HG02798 (cell line): Measurements from ENCODE around the gene GAL3ST3.
"Not testable (repeated sequence)": the region's sequence is repeated elsewhere in the genome, so short reads cannot be mapped to it uniquely, and the experiment has no call there.

ENCODE experiments used
- ATAC-seq: cut with Tn5 transposase; IDR thresholded peaks from one replicate; pipeline ENCODE4 v1.9.1; 2021; ENCODE audit warnings: mild to moderate bottlenecking; ENCODE audit not compliant: unreplicated experiment, poor library complexity

GAL3ST3 gene

GRCh38 chr11:66048547-66049323, at the start of gene GAL3ST3:
GAL3ST3 (minus strand) TSS chr11:66049161; CDS start chr11:66045415, 3,746 bp downstream.
- no peak for ATAC-seq

GRCh38 chr11:66092125-66092524, 43.2 kb upstream of the GAL3ST3 start:
- ATAC-seq: not testable (repeated sequence)

DNA sequence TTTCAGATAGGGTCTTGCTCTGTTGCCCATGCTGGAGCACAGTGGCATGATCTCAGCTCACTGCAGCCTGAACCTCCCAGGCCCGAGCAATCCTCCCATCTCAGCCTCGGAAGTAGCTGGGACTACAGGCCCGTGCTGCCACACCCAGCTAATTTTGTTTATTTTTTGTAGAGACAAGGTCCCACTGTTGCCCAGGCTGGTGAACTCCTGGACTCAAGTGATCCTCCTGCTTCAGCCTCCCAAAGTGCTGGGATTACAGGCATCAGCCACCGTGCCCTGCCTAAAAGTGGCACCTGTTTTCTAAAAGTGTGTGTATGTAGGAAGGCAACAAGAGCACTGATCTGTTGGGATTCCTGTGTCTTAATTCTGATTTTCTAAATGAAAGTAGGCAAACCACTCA, 41.3 kb upstream of the GAL3ST3 start:
- ATAC-seq: no peak

DNA sequence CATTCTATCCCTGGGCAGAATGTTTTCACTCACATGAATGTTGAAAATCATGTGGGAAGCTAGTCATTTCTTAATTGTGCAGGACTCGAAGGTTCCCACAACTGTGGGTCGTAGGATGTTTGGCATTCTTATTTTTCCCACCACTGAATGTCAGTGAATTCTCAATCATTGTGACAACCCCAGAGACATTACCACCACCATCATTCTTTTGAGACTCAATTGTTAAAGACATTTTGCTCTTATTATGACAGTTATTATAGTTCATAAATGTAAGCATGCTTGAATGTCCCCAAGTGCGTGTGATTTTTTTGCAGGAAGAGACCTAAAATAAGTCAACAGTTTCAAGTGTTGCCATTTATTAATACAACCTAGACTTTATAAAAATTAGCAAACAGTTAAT, 40.1 kb upstream of the GAL3ST3 start:
- no peak for ATAC-seq

DNA sequence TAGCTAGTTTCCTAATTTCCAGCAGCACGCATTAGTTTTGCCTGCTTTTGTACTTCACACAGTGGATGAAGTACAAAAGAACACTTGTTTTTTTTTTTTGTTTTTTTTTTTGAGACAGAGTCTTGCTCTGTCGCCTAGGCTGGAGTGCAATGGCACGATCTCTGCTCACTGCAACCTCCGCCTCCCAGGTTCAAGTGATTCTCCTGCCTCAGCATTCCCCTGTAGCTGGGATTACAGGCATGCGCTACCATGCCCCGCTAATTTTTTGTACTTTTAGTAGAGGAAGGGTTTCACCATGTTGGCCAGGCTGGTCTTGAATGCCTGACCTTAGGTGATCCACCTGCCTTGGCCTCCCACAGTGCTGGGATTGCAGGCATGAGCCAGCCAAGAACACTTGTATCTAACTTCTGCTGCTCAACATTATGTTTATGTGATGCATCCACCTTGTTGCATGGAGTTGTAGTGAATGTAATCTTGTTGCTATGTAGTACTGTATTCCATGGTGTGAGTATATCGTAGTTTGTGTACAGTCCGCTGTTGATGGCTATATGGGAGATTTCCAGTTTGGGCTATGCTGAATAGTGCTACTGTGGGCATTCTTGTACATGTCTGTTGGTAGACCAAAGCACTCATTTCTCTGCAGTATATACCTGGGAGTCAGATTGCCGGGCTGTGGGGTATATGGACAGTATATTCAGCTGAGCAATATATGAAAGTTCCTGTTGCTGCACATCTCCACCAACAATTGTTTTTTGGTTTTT, 38.4 kb upstream of the GAL3ST3 start:
- no peak for ATAC-seq

DNA sequence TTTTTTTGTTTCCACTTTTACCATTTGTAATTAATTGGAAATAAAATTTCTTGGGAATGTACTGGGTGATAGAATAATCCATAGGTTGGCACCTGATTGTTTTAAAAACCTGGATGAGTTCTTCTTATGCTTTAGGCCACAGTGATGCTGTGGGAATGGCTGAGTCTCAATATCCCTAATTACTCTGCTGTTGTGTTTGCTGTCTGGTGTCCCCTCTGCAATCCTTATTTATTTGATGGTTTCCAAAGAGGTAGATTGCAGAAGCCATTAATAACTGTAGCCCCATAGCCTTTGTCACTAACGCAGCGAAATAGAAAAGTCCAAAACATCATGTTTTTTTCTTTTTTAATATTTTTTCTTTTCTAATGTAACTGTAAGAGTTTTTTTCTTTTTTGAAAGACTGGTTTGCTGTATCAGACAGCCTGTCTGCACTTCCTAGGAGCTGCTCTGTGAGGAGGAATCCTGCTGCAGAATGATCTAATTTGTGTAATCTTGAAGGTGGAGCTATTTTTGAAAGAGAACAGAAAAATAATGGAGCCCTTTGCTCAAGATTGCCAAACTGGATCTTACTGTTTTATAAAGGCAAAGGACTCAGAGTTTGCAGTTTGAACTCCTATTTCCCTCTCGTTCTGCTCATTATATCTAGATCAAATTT, 36.0 kb upstream of the GAL3ST3 start:
- no peak for ATAC-seq

DNA sequence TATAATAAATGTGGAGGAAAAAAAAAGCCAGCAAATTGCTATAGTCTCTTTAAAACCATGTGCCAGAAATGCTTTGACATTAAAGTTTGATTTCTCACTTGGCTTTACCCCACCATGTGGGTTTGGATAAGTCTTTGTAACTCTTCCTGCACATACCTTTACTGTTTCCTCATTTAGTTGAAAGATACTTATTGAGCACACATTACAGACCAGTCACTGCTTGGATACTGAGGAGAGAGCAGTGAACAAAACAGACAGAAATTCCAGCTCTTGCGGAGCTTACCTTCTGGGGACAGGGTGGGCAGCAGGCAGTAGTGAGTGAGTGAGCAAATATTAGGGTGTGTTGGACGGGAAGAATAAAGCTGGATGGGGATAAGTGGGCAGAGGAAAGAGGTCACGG, 34.8 kb upstream of the GAL3ST3 start:
- ATAC-seq: no peak

GRCh38 chr11:66082946-66083698, 34.2 kb upstream of the GAL3ST3 start:
- no peak for ATAC-seq

GRCh38 chr11:66081505-66081904, 32.5 kb upstream of the GAL3ST3 start:
- ATAC-seq: peak; percentile 77

- no peak for ATAC-seq
Observed at GRCh38 chr11:66080055-66080817, 31.3 kb upstream of the GAL3ST3 start.

GRCh38 chr11:66078949-66079348, 30.0 kb upstream of the GAL3ST3 start:
- ATAC-seq: not testable (repeated sequence)

- no peak for ATAC-seq
Observed at GRCh38 chr11:66077927-66078326, 29.0 kb upstream of the GAL3ST3 start.

DNA sequence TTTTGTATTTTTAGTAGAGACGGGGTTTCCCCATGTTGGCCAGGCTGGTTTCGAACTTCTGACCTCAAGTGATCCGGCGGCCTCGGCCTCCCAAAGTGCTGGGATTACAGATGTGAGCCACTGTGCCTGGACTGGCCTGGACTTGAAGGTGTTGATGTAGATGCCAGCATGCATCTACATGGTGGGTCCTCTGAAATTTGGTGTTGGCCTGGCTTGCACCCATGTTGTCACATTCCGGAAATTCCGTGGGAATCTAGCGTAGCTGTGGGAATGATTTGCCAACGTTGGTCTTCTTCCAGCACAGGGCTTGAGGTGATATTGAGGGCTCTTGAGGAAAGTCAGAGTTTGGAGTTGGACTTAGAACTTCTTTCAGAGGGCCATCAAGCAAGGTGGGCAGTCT, 27.6 kb upstream of the GAL3ST3 start:
- no peak for ATAC-seq

- no peak for ATAC-seq
Observed at GRCh38 chr11:66075273-66075672, 26.3 kb upstream of the GAL3ST3 start.

DNA sequence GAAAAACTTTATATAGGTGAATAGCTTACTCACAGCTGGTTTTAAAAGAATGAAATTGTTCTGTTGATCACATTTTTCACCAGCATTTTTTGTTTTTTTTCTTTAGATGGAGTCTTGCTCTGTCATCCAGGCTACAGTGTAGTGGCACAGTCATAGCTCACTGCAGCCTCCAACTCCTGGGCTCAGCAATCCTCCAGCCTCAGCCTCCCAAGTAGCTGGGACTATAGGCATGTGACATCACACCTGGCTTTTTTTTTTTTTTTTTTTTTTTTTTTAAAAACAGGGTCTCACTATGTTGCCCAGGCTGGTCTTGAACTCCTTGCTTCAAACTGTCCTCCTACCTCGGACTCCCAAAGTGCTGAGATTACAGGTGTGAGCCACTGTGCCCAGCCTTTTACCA, 24.7 kb upstream of the GAL3ST3 start:
- ATAC-seq: no peak

- no peak for ATAC-seq
Observed at GRCh38 chr11:66072518-66072917, 23.6 kb upstream of the GAL3ST3 start.

GRCh38 chr11:66072081-66072480, 23.1 kb upstream of the GAL3ST3 start:
- ATAC-seq: no peak

DNA sequence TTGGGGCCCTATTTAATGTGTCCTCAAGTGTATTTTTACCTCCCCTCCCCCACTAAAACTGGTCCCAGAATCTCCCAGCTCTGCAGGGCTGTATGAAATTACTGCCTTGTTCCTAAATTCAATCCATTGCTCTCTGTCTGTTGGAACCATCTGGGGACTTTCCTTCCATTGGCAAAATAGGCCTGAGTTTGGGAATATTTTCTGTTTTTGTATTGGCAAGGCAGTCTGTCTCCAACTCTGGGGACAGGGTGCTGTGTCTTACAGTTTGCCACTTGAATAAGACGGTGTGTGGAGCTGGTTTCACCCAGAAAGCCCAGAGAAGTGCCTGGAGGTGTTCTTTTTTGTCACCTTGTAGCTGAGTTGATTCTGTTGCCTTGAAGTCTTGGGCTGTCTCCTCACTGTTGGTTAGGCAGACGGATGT, 22.4 kb upstream of the GAL3ST3 start:
- no peak for ATAC-seq

DNA sequence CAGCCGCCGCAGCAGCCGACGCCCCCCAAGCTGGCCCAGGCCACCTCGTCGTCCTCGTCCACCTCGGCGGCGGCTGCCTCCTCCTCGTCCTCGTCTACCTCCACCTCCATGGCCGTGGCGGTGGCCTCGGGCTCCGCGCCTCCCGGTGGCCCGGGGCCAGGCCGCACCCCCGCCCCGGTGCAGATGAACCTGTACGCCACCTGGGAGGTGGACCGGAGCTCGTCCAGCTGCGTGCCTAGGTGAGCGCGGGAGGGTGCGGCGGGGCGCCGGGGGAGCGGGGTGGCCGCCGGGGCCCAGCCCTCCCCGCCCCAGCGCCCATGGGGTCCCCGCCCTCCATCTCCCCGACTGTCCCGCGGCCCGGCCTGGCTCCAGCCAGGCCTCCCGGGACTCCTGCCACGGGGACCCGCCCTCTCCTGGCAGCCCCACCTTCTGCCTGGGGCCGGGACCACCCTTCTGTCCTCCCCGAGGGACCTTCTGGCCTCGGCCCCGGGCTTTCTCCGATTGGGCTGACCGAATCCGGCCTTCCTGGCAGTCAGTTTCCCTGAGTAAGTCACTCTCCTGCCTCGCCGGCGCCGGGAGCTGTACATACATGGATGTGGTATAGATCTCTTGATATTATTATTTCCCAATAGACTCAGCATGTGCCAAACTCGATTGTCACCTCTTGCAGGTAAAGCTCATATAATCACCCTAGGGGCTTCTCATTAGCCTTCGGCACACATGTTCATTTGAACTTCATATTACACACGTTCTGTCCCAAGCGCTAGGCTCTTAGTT, 21.8 kb upstream of the GAL3ST3 start:
- peak; percentile 18 for ATAC-seq
